Osteocyte (in vitro differentiated cells): ENCODE data around the gene TSC22D1. TPM values are rescaled to one million over a fixed set of nuclear protein-coding genes. Genes with fewer than 3 reads are reported as not detected.
"Not testable (repeated sequence)": the region's sequence is repeated elsewhere in the genome, so short reads cannot be mapped to it uniquely, and the experiment has no call there.

Source experiments
- DNase-seq: peaks from one replicate; pipeline ENCODE4 v3.0.0; 2021; ENCODE audit warnings: mixed read lengths; ENCODE audit not compliant: unreplicated experiment; ENCODE audit errors: extremely low spot score
- H3K27ac Mint-ChIP-seq: one replicate; pipeline ENCODE4 v1.8.0; 2021; ENCODE audit warnings: mild to moderate bottlenecking, mixed read lengths; ENCODE audit not compliant: unreplicated experiment
- H3K27me3 Mint-ChIP-seq: one replicate; pipeline ENCODE4 v1.8.0; 2021; ENCODE audit warnings: mixed read lengths; ENCODE audit not compliant: unreplicated experiment
- H3K36me3 Mint-ChIP-seq: one replicate; pipeline ENCODE4 v1.8.0; 2021; ENCODE audit warnings: mixed read lengths; ENCODE audit not compliant: unreplicated experiment
- H3K4me1 Mint-ChIP-seq: one replicate; pipeline ENCODE4 v1.8.0; 2021; ENCODE audit warnings: mixed read lengths; ENCODE audit not compliant: unreplicated experiment
- H3K4me3 Mint-ChIP-seq: one replicate; pipeline ENCODE4 v1.8.0; 2021; ENCODE audit warnings: mild to moderate bottlenecking, moderate library complexity, mixed read lengths; ENCODE audit not compliant: unreplicated experiment
- H3K9me3 Mint-ChIP-seq: one replicate; pipeline ENCODE4 v1.8.0; 2021; ENCODE audit warnings: mixed read lengths; ENCODE audit not compliant: unreplicated experiment
- CTCF ChIP-seq: fragments of 200-600 bp; sonication (generic); IDR thresholded peaks from 2 replicates; pipeline ENCODE4 v1.5.0; 2021; ENCODE audit warnings: antibody characterized with exemption, mild to moderate bottlenecking, moderate library complexity
- total RNA-seq: library from RNA; stranded (reverse); gene quantifications from 2 replicates; pipeline ENCODE4 v1.2.1, GENCODE V29; 2021

Gene TSC22D1
- total RNA-seq, 1 donor from 2014 or later: 118 TPM

GRCh38 chr13:44601586-44601985 is 25.5 kb upstream of the TSC22D1 start:
- no peaks in the 10 kb centered on the region for H3K36me3 Mint-ChIP-seq
- no peaks in the 10 kb centered on the region for H3K9me3 Mint-ChIP-seq
- TF ChIP-seq CTCF: no peak
- no peak for DNase-seq
- H3K27ac Mint-ChIP-seq: no peak overlapping the region
- no peak overlapping the region for H3K4me3 Mint-ChIP-seq
- H3K27me3 Mint-ChIP-seq: no peaks in the 10 kb centered on the region
- no peaks in the 10 kb centered on the region for H3K4me1 Mint-ChIP-seq

GRCh38 chr13:44593861-44594592 is 17.9 kb upstream of the TSC22D1 start:
- H3K27me3 Mint-ChIP-seq, H3K36me3 Mint-ChIP-seq, H3K9me3 Mint-ChIP-seq, H3K4me3 Mint-ChIP-seq, H3K27ac Mint-ChIP-seq, DNase-seq, H3K4me1 Mint-ChIP-seq: not testable (repeated sequence)

- H3K4me3 Mint-ChIP-seq: no peak overlapping the region
- H3K4me1 Mint-ChIP-seq: no peaks in the 10 kb centered on the region
- H3K27me3 Mint-ChIP-seq: no peaks in the 10 kb centered on the region
- DNase-seq: no peak
- no peaks in the 10 kb centered on the region for H3K9me3 Mint-ChIP-seq
- no peak overlapping the region for H3K27ac Mint-ChIP-seq
- no peak for TF ChIP-seq CTCF
- H3K36me3 Mint-ChIP-seq: no peaks in the 10 kb centered on the region
Observed at GRCh38 chr13:44592216-44592847, 16.2 kb upstream of the TSC22D1 start.

- no peak overlapping the region for H3K4me3 Mint-ChIP-seq
- no peak for TF ChIP-seq CTCF
- H3K9me3 Mint-ChIP-seq: no peaks in the 10 kb centered on the region
- H3K36me3 Mint-ChIP-seq: no peaks in the 10 kb centered on the region
- DNase-seq: no peak
- no peaks in the 10 kb centered on the region for H3K4me1 Mint-ChIP-seq
- H3K27me3 Mint-ChIP-seq: no peaks in the 10 kb centered on the region
- no peak overlapping the region for H3K27ac Mint-ChIP-seq
Observed at GRCh38 chr13:44591316-44591715, 15.2 kb upstream of the TSC22D1 start.

GRCh38 chr13:44583137-44583536 is 7.0 kb upstream of the TSC22D1 start:
- TF ChIP-seq CTCF: no peak
- Mint-ChIP-seq H3K27me3 (no peaks in the 10 kb centered on the region), H3K4me1 (peaks cover 12% of the 10 kb centered on the region), H3K36me3 (no peaks in the 10 kb centered on the region), H3K4me3 (no peak overlapping the region), H3K27ac (no peak overlapping the region), H3K9me3 (no peaks in the 10 kb centered on the region)
- no peak for DNase-seq
